Thyroid gland (tissue), 4 donors: Measurements from ENCODE around the gene CHRNE.

Source experiments
- CTCF ChIP-seq, 6 experiments: fragments of 200-600 bp in 3 of 6; fragments of 450-650 bp in 3 of 6; sonication (generic) in 3 of 6; IDR thresholded peaks; one replicate each; pipeline ENCODE4 v1.5.1; 2016 to 2019; ENCODE audit warnings: antibody characterized with exemption in 6 of 6, mild to moderate bottlenecking in 2 of 6, inconsistent platforms in 1 of 6, moderate library complexity in 1 of 6
- POLR2A ChIP-seq, 2 donors: fragments of 450-650 bp; IDR thresholded peaks; one replicate each; pipeline ENCODE4 v1.6.1; 2017; ENCODE audit warnings: antibody characterized with exemption in 2 of 2, mild to moderate bottlenecking in 2 of 2, moderate library complexity in 1 of 2

- TF ChIP-seq CTCF (IDR thresholded peaks at IDR 0.05), result no peak
- no peak for TF ChIP-seq POLR2A (IDR thresholded peaks at IDR 0.05)
Measured at GRCh38 chr17:4950746-4951204, 47.9 kb upstream of the CHRNE start, which contains the start of gene ENO3.
